IMR-90 (cell line): ENCODE data around the gene ATP2B2. TPM values are rescaled to one million over a fixed set of nuclear protein-coding genes. Genes with fewer than 3 reads are reported as not detected.
A peak's percentile ranks its signal among the peaks of the same experiment; 100 is the strongest.

ENCODE experiments used
- ATAC-seq: fragments of 200-7000 bp; cut with Tn5 transposase; 2 replicates; pipeline ENCODE4 v1.9.1; 2020; ENCODE audit warnings: low read depth, mild to moderate bottlenecking, moderate library complexity
- BruUV-seq: library from RNA; stranded (reverse); fragments of 400-500 nt; replicated peaks from 2 replicates; lab custom pipeline; 2021; lab: Mats Ljungman, UMichigan
- CTCF ChIA-PET: fragments of 300-600 bp; formaldehyde crosslinking; extraction: SDS; loops from one replicate; lab custom pipeline; 2021; ENCODE audit warnings: antibody characterized with exemption; lab: Yijun Ruan, JAX
- POLR2A ChIA-PET: fragments of 300-600 bp; sonication (Branson Sonifier 250); formaldehyde crosslinking; loops from one replicate; lab custom pipeline; 2022; ENCODE audit warnings: antibody characterized with exemption; ENCODE audit not compliant: unreplicated experiment; lab: Charles Lee
- DNase-seq: peaks from one replicate; pipeline ENCODE4 v3.0.0; 2013
- H2AFZ ChIP-seq: replicated peaks from 2 replicates; pipeline ENCODE3; 2013; ENCODE audit warnings: low read length, mild to moderate bottlenecking; ENCODE audit not compliant: poor library complexity
- H2AK5ac ChIP-seq: 2 replicates; pipeline ENCODE4 v1.6.1; 2013; ENCODE audit warnings: low read depth, low read length, inconsistent platforms
- H2AK9ac ChIP-seq: replicated peaks from 2 replicates; pipeline ENCODE3; 2013; ENCODE audit warnings: mild to moderate bottlenecking, low read depth, low read length, moderate library complexity; ENCODE audit not compliant: poor library complexity
- H2BK120ac ChIP-seq: 2 replicates; pipeline ENCODE4 v1.6.1; 2013; ENCODE audit warnings: low read depth, low read length, inconsistent platforms
- H2BK15ac ChIP-seq: 3 replicates; pipeline ENCODE4 v1.6.1; 2013; ENCODE audit warnings: low read depth, low read length, inconsistent platforms
- H2BK20ac ChIP-seq: 2 replicates; pipeline ENCODE4 v1.6.1; 2013; ENCODE audit warnings: low read depth, mild to moderate bottlenecking, inconsistent platforms, low read length, moderate library complexity
- H2BK5ac ChIP-seq: 2 replicates; pipeline ENCODE4 v1.6.1; 2013; ENCODE audit warnings: mild to moderate bottlenecking, low read depth, low read length, inconsistent platforms; ENCODE audit not compliant: poor library complexity, severe bottlenecking
- H3K14ac ChIP-seq: replicated peaks from 2 replicates; pipeline ENCODE4 v1.6.1; 2013; ENCODE audit warnings: low read depth, low read length, inconsistent platforms
- H3K18ac ChIP-seq: 2 replicates; pipeline ENCODE4 v1.6.1; 2013; ENCODE audit warnings: low read depth, low read length, control low read depth
- H3K23ac ChIP-seq: 2 replicates; pipeline ENCODE4 v1.6.1; 2013; ENCODE audit warnings: low read depth, low read length, inconsistent platforms
- H3K27ac ChIP-seq: 2 replicates; pipeline ENCODE4 v1.5.1; 2013; ENCODE audit warnings: mild to moderate bottlenecking, control low read depth, low read length; ENCODE audit not compliant: insufficient read depth
- H3K27me3 ChIP-seq: 2 replicates; pipeline ENCODE4 v1.6.1; 2013; ENCODE audit warnings: low read length; ENCODE audit not compliant: control insufficient read depth, insufficient read depth
- H3K36me3 ChIP-seq: 2 replicates; pipeline ENCODE4 v1.6.1; 2013; ENCODE audit warnings: low read length, mixed read lengths; ENCODE audit not compliant: control insufficient read depth, insufficient read depth
- H3K4ac ChIP-seq: 2 replicates; pipeline ENCODE4 v1.6.1; 2013; ENCODE audit warnings: low read depth, low read length, inconsistent platforms
- H3K4me1 ChIP-seq: 2 replicates; pipeline ENCODE4 v1.6.1; 2013; ENCODE audit warnings: low read length, mixed read lengths; ENCODE audit not compliant: control insufficient read depth, insufficient read depth
- H3K4me2 ChIP-seq: 2 replicates; pipeline ENCODE4 v1.6.1; 2013; ENCODE audit warnings: low read depth, mild to moderate bottlenecking, control low read depth, low read length, moderate library complexity
- H3K4me3 ChIP-seq: 2 replicates; pipeline ENCODE4 v1.5.1; 2013; ENCODE audit warnings: low read depth, mild to moderate bottlenecking, control low read depth, low read length, moderate library complexity; ENCODE audit not compliant: insufficient read depth
- H3K56ac ChIP-seq: 2 replicates; pipeline ENCODE4 v1.6.1; 2013; ENCODE audit warnings: low read length, inconsistent platforms; ENCODE audit not compliant: insufficient read depth; ENCODE audit errors: extremely low read depth
- H3K79me1 ChIP-seq, 2 experiments: 2 replicates each; pipeline ENCODE4 v1.6.1; 2013; ENCODE audit warnings: low read length in 2 of 2, inconsistent platforms in 1 of 2, low read depth in 1 of 2
- H3K9ac ChIP-seq: 2 replicates; pipeline ENCODE4 v1.6.1; 2013; ENCODE audit warnings: low read depth, low read length, control low read depth
- H3K9me1 ChIP-seq: 2 replicates; pipeline ENCODE4 v1.6.1; 2013; ENCODE audit warnings: low read length, inconsistent platforms; ENCODE audit not compliant: insufficient read depth
- H3K9me3 ChIP-seq: 2 replicates; pipeline ENCODE4 v1.6.1; 2013; ENCODE audit warnings: low read length; ENCODE audit not compliant: control insufficient read depth, insufficient read depth
- H4K20me1 ChIP-seq: 2 replicates; pipeline ENCODE4 v1.6.1; 2013; ENCODE audit warnings: low read length, inconsistent platforms; ENCODE audit not compliant: insufficient read depth
- H4K5ac ChIP-seq: 2 replicates; pipeline ENCODE4 v1.6.1; 2013; ENCODE audit warnings: mild to moderate bottlenecking, low read depth, low read length, control low read depth
- H4K8ac ChIP-seq, 2 experiments: 2 replicates each; pipeline ENCODE4 v1.6.1; 2013; ENCODE audit warnings: low read depth in 2 of 2, low read length in 2 of 2, control low read depth in 1 of 2, inconsistent platforms in 1 of 2
- H4K91ac ChIP-seq: 2 replicates; pipeline ENCODE4 v1.6.1; 2013; ENCODE audit warnings: low read depth, low read length, inconsistent platforms; ENCODE audit not compliant: insufficient read depth
- CEBPB ChIP-seq: IDR thresholded peaks from 2 replicates; pipeline ENCODE4 v1.6.1; 2012; ENCODE audit warnings: low read depth, low read length, improper control_type of control experiment
- POLR2A ChIP-seq: IDR thresholded peaks from 2 replicates; pipeline ENCODE4 v1.6.1; 2012; ENCODE audit warnings: mild to moderate bottlenecking, low read depth, low read length
- WGBS, 2 experiments: methylation state at CpG; one replicate each; pipeline versions ENCODE4 v1.1.5 to v1.1.7; 2013; ENCODE audit warnings: missing lambda C conversion rate in 2 of 2; ENCODE audit not compliant: insufficient read length in 1 of 2; ENCODE audit errors: extremely low coverage in 2 of 2; 5-methylcytosine and 5-hydroxymethylcytosine counted together
- dilution Hi-C: fragments of 300-500 bp; cut with HindIII; formaldehyde crosslinking; loops from one replicate; pipeline ENCODE4 v1.14.3; 2018; ENCODE audit warnings: low sequenced_read_pairs; ENCODE audit not compliant: unreplicated experiment
- in situ Hi-C: fragments of 300-500 bp; cut with MboI; formaldehyde crosslinking; loops from 3 replicates; pipeline ENCODE4 v1.14.3; 2019; ENCODE audit warnings: low sequenced_read_pairs, inconsistent platforms, mixed read lengths
- intact Hi-C: fragments of 100-400 bp; cut with micrococcal nuclease; formaldehyde crosslinking; loops from 2 replicates; pipeline ENCODE4 v1.10.0; 2022
- polyA plus RNA-seq, 3 experiments: library from polyadenylated mRNA; depleted of rRNA; stranded (reverse); fragments of >200 nt; gene quantifications; 2 replicates each; pipeline ENCODE4 v1.2.3, GENCODE V29; 2012; ENCODE audit warnings: low replicate concordance in 1 of 3
- total RNA-seq: library from RNA; depleted of rRNA; stranded (reverse); fragments of >200 nt; gene quantifications from 2 replicates; pipeline ENCODE4 v1.2.3, GENCODE V29; 2012

ATP2B2 gene
- total and polyA plus RNA-seq, 2 of the 4 experiments (the other 2 are of a cell fraction), result under 0.01 to 0.02 TPM

DNA sequence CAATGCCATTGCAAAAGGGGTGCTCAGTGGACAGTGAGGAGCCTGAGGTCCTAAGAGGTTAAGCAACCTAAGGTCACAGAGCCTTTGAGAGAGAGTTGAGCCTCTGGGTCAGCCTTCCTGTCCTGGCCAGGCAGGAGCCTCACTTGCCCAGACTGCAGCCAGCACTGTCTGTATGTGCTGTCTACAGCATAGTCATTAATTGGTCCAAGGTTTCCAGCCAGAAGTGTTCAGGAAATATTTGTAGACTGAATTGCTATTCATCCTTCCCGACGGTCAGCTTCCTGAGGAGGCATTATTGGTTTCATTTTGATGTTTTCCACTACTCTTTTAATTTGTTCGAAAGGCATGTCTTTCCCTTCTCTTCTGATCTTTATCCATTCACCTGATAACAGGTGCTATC lies 192.5 kb downstream of the ATP2B2 start:
- H2AFZ ChIP-seq, result no peak overlapping the region
- no peak overlapping the region for H3K4ac ChIP-seq
- dilution Hi-C loops, result no loop called here
- no peak overlapping the region for H2BK120ac ChIP-seq
- no peak overlapping the region for H2BK20ac ChIP-seq
- no peak overlapping the region for H3K56ac ChIP-seq
- ATAC-seq (no peak), DNase-seq (no peak)
- H3K9me1 ChIP-seq, result peaks cover 16% of the 10 kb centered on the region
- ChIA-PET CTCF (no interaction called here), POLR2A (no interaction called here)
- H3K9me3 ChIP-seq, result no peaks in the 10 kb centered on the region
- no peak overlapping the region for H2BK5ac ChIP-seq
- TF ChIP-seq CEBPB (no peak), POLR2A (0 out of 2 replicates have a peak, but pooled peaks have one; percentile 1)
- no peak overlapping the region for H3K23ac ChIP-seq
- peaks cover 73% of the 10 kb centered on the region for H4K20me1 ChIP-seq
- no peak overlapping the region for H2AK9ac ChIP-seq
- in situ Hi-C loops, result no loop called here
- H3K27me3 ChIP-seq, result no peaks in the 10 kb centered on the region
- no peak overlapping the region for H3K18ac ChIP-seq
- no peak overlapping the region for H3K4me3 ChIP-seq
- H3K4me1 ChIP-seq, result peaks cover 13% of the 10 kb centered on the region
- no peak overlapping the region for H4K91ac ChIP-seq
- H2BK15ac ChIP-seq, result no peak overlapping the region
- no peak overlapping the region for H2AK5ac ChIP-seq
- H4K5ac ChIP-seq, result no peak overlapping the region
- WGBS, 2 experiments, result no CpG with 5 or more reads among the region's 3 CpGs
- no peak overlapping the region for H3K4me2 ChIP-seq
- H3K14ac ChIP-seq, result no peak overlapping the region
- BruUV-seq, result no TSS peak
- intact Hi-C loops, result no loop called here
- H3K27ac ChIP-seq, result no peak overlapping the region
- no peak overlapping the region for H4K8ac ChIP-seq
- peaks cover 37 to 84% of the 10 kb centered on the region in 2 experiments for H3K79me1 ChIP-seq
- peaks cover 72% of the 10 kb centered on the region for H3K36me3 ChIP-seq
- H3K9ac ChIP-seq, result no peak overlapping the region
